NCI-H69 (cell line): Measurements from ENCODE around the gene ELAVL2.
A peak's percentile ranks its signal among the peaks of the same experiment; 100 is the strongest.

Source experiments
- DNase-seq: peaks from one replicate; lab custom pipeline; 2025; lab: John Stamatoyannopoulos, UW

The ELAVL2 gene

GRCh38 chr9:23769307-23769935, 56.6 kb downstream of the ELAVL2 start:
- DNase-seq = no peak

GRCh38 chr9:23768861-23769260, 57.2 kb downstream of the ELAVL2 start:
- DNase-seq = no peak

- DNase-seq = no peak
Observed at GRCh38 chr9:23766613-23767012, 59.4 kb downstream of the ELAVL2 start.

- DNase-seq = no peak
Observed at GRCh38 chr9:23765561-23765960, 60.5 kb downstream of the ELAVL2 start.

- peak; percentile 52 for DNase-seq
Observed at GRCh38 chr9:23764219-23764618, 61.8 kb downstream of the ELAVL2 start.

- no peak for DNase-seq
Observed at GRCh38 chr9:23754551-23754950, 71.5 kb downstream of the ELAVL2 start.

GRCh38 chr9:23752859-23753258, 73.2 kb downstream of the ELAVL2 start:
- no peak for DNase-seq

- DNase-seq = no peak
Observed at GRCh38 chr9:23751633-23752032, 74.4 kb downstream of the ELAVL2 start.

GRCh38 chr9:23750808-23751207, 75.2 kb downstream of the ELAVL2 start:
- no peak for DNase-seq

GRCh38 chr9:23747088-23748075, 78.7 kb downstream of the ELAVL2 start:
- no peak for DNase-seq

- no peak for DNase-seq
Observed at GRCh38 chr9:23746317-23746716, 79.7 kb downstream of the ELAVL2 start.

GRCh38 chr9:23743036-23743435, 83.0 kb downstream of the ELAVL2 start:
- no peak for DNase-seq

GRCh38 chr9:23741351-23741750, 84.7 kb downstream of the ELAVL2 start:
- no peak for DNase-seq

- no peak for DNase-seq
Observed at GRCh38 chr9:23740531-23740930, 85.5 kb downstream of the ELAVL2 start.

- DNase-seq = peak; percentile 24
Observed at GRCh38 chr9:23739753-23740152, 86.3 kb downstream of the ELAVL2 start.

- no peak for DNase-seq
Observed at GRCh38 chr9:23736293-23736692, 89.7 kb downstream of the ELAVL2 start.

GRCh38 chr9:23733495-23734078, 92.5 kb downstream of the ELAVL2 start:
- DNase-seq = no peak

GRCh38 chr9:23731353-23731752, 94.7 kb downstream of the ELAVL2 start:
- peak; percentile 46 for DNase-seq

GRCh38 chr9:23730364-23730763, 95.7 kb downstream of the ELAVL2 start:
- DNase-seq = no peak

- no peak for DNase-seq
Observed at GRCh38 chr9:23728736-23729135, 97.3 kb downstream of the ELAVL2 start.

GRCh38 chr9:23725279-23725946, 100.6 kb downstream of the ELAVL2 start:
- DNase-seq = no peak

GRCh38 chr9:23723672-23724071, 102.4 kb downstream of the ELAVL2 start:
- no peak for DNase-seq
